GM12878 (cell line): ENCODE results near the gene ABL1. TPM values are rescaled to one million over a fixed set of nuclear protein-coding genes. Genes with fewer than 3 reads are reported as not detected.

Experiments used
- ATAC-seq: fragments of 200-7000 bp; cut with Tn5 transposase; 3 replicates; pipeline ENCODE4 v1.9.1; 2020; ENCODE audit warnings: mild to moderate bottlenecking, moderate library complexity
- BruUV-seq: library from RNA; stranded (reverse); fragments of 400-500 nt; replicated peaks from 2 replicates; lab custom pipeline; 2021; lab: Mats Ljungman, UMichigan
- CTCF ChIA-PET: fragments of 300-600 bp; sonication (Branson Sonifier 250); formaldehyde crosslinking; extraction: SDS; loops from one replicate; lab custom pipeline; 2021; ENCODE audit warnings: inconsistent platforms; lab: Yijun Ruan, JAX
- POLR2A ChIA-PET: fragments of 350-600 bp; formaldehyde crosslinking; extraction: SDS; loops from one replicate; lab custom pipeline; 2021; ENCODE audit warnings: inconsistent platforms; lab: Charles Lee
- RAD21 ChIA-PET: fragments of 300-600 bp; sonication (Branson Sonifier 250); formaldehyde crosslinking; loops from one replicate; lab custom pipeline; 2023; ENCODE audit warnings: antibody characterized with exemption; ENCODE audit not compliant: unreplicated experiment; lab: Charles Lee
- SMC1A ChIA-PET: fragments of 300-600 bp; sonication (Branson Sonifier 250); formaldehyde crosslinking; loops from one replicate; lab custom pipeline; 2023; ENCODE audit not compliant: unreplicated experiment, uncharacterized antibody; lab: Charles Lee
- DNase-seq: peaks from one replicate; pipeline ENCODE4 v3.0.0-alpha.2; 2011; ENCODE audit warnings: low read depth, low spot score
- FAIRE-seq: peaks from 3 replicates; lab custom pipeline; 2011; peaks lifted over from hg19 to GRCh38; lab: Jason Lieb, UNC
- H2AFZ ChIP-seq: 2 replicates; pipeline ENCODE4 v1.6.0; 2011; ENCODE audit warnings: low read depth, low read length, control low read depth; ENCODE audit not compliant: control insufficient read depth
- H3K27ac ChIP-seq: 2 replicates; pipeline ENCODE4 v1.5.1; 2011; ENCODE audit warnings: control low read depth; ENCODE audit not compliant: control insufficient read depth, insufficient read depth
- H3K27me3 ChIP-seq, 2 experiments: replicated peaks in 1 of 2; 2 replicates each; pipeline versions ENCODE4 v1.6.0 to v1.6.1; 2011; ENCODE audit warnings: low read length in 1 of 2; ENCODE audit not compliant: control insufficient read depth in 2 of 2, insufficient read depth in 2 of 2
- H3K36me3 ChIP-seq, 2 experiments: 2 replicates each; pipeline ENCODE4 v1.5.1; 2011; ENCODE audit warnings: low read length in 1 of 2; ENCODE audit not compliant: control insufficient read depth in 2 of 2, insufficient read depth in 2 of 2
- H3K4me1 ChIP-seq: 2 replicates; pipeline ENCODE4 v1.6.1; 2011; ENCODE audit warnings: mild to moderate bottlenecking, low read length, moderate library complexity, mixed read lengths; ENCODE audit not compliant: control insufficient read depth, insufficient read depth
- H3K4me2 ChIP-seq: 2 replicates; pipeline ENCODE4 v1.6.0; 2011; ENCODE audit warnings: control low read depth; ENCODE audit not compliant: control insufficient read depth, insufficient read depth
- H3K4me3 ChIP-seq: fragments of 200-600 bp; sonication (generic); 2 replicates; pipeline ENCODE4 v1.5.1; 2016
- H3K79me2 ChIP-seq: 2 replicates; pipeline ENCODE4 v1.6.0; 2011; ENCODE audit warnings: low read length; ENCODE audit not compliant: control insufficient read depth, insufficient read depth
- H3K9ac ChIP-seq: 2 replicates; pipeline ENCODE4 v1.8.0; 2011; ENCODE audit warnings: low read length, control low read depth, mixed read lengths; ENCODE audit not compliant: control insufficient read depth, insufficient read depth
- H3K9me3 ChIP-seq: replicated peaks from 3 replicates; pipeline ENCODE4 v1.5.1; 2011; ENCODE audit warnings: mild to moderate bottlenecking, low read length; ENCODE audit not compliant: control insufficient read depth, insufficient read depth
- H4K20me1 ChIP-seq: 2 replicates; pipeline ENCODE4 v1.6.0; 2011; ENCODE audit not compliant: control insufficient read depth, insufficient read depth
- FOS ChIP-seq: IDR thresholded peaks from 3 replicates; pipeline ENCODE4 v1.6.1; 2011; ENCODE audit warnings: borderline replicate concordance; ENCODE audit not compliant: insufficient read length; ENCODE audit errors: extremely low read depth
- IRF4 ChIP-seq: IDR thresholded peaks from 2 replicates; pipeline ENCODE4 v1.6.1; 2011; ENCODE audit warnings: low read depth, low read length
- NFYB ChIP-seq: IDR thresholded peaks from 2 replicates; pipeline ENCODE4 v1.6.1; 2011; ENCODE audit warnings: low read depth, mild to moderate bottlenecking, low read length, improper control_type of control experiment, moderate library complexity; ENCODE audit not compliant: insufficient read depth
- WGBS: methylation state at CpG from one replicate; pipeline ENCODE4 v1.1.6; 2016; ENCODE audit warnings: low lambda C conversion rate; ENCODE audit not compliant: insufficient replicate concordance, insufficient coverage; ENCODE audit errors: missing lambda C conversion rate; 5-methylcytosine and 5-hydroxymethylcytosine counted together
- in situ Hi-C: fragments of 300-500 bp; cut with MboI; formaldehyde crosslinking; loops from 9 replicates; pipeline ENCODE4 v1.14.3; 2018; ENCODE audit warnings: mixed read lengths
- intact Hi-C: fragments of 100-400 bp; cut with micrococcal nuclease; formaldehyde crosslinking; loops from one replicate; pipeline ENCODE4 v1.14.2; 2022; ENCODE audit not compliant: unreplicated experiment
- polyA plus RNA-seq, 11 experiments: library from polyadenylated mRNA; depleted of rRNA in 4 of 11; unstranded in 6 of 11; stranded (reverse) in 5 of 11; fragments of >200 nt; fragmentation: Nextera tagmentation in 4 of 11; fragmentation: Illumina TruSeq in 1 of 11; extraction: Ambion mirVana in 4 of 11; extraction: Trizol in 1 of 11; gene quantifications; 1 replicate in 1 of 11; 2 replicates in 10 of 11; pipeline versions ENCODE4 v1.2.1 to v1.2.3, GENCODE V29; 2011 to 2016; ENCODE audit warnings: inconsistent platforms in 2 of 11, missing spikeins in 2 of 11, low read depth in 1 of 11
- total RNA-seq, 4 experiments: library from RNA; depleted of rRNA in 3 of 4; stranded (reverse); fragments of >200 nt in 3 of 4; fragmentation: Illumina TruSeq in 1 of 4; extraction: Trizol in 1 of 4; gene quantifications; 2 replicates each; pipeline versions ENCODE4 v1.2.1 to v1.2.3, GENCODE V29; 2013 to 2021
- TF ChIP-seq, protein P1 (sequence below): IDR thresholded peaks from 2 replicates; pipeline ENCODE4 v1.6.1; 2011; ENCODE audit warnings: borderline replicate concordance, low read depth, mild to moderate bottlenecking, moderate library complexity, low read length; ENCODE audit not compliant: insufficient read depth, poor library complexity, severe bottlenecking
- TF ChIP-seq, protein P2 (sequence below): IDR thresholded peaks from 2 replicates; pipeline ENCODE4 v1.6.1; 2011; ENCODE audit warnings: low read depth, low read length, improper control_type of control experiment, borderline replicate concordance

Gene ABL1
- total and polyA plus RNA-seq, 10 of the 15 experiments (the other 5 are each of a cell fraction or from before 2014, with no cell fraction given), result 0.79 to 51.5 (median 16.3) TPM

- Histone ChIP-seq H3K27me3 (no peaks in the 10 kb centered on the region), H4K20me1 (no peaks in the 10 kb centered on the region), H3K9me3 (no peaks in the 10 kb centered on the region), H3K79me2 (peaks cover 59% of the 10 kb centered on the region), H3K9ac (no peak overlapping the region), H3K36me3 (no peaks in the 10 kb centered on the region), H3K4me1 (peaks cover 3% of the 10 kb centered on the region; the same call in 1 of the 2 replicates), H3K4me2 (peak overlapping the region; percentile 66), H3K4me3 (peak overlapping the region; percentile 77; the same call in 1 of the 2 replicates), H3K27ac (no peak overlapping the region), H2AFZ (no peak overlapping the region)
- in situ Hi-C loops (no loop called here), intact Hi-C loops (loop anchor here (10.0 kb wide), 1 partner anchor 122 kb away; no protein-coding TSS in a partner anchor)
- FAIRE-seq (no peak), DNase-seq (no peak), ATAC-seq (no peak)
- POLR2A ChIA-PET, result interaction anchor here (0.6 kb wide), 2 partner anchors 22 to 133 kb away, joined by 3 to 6 read pairs; no protein-coding TSS in a partner anchor
- CTCF ChIA-PET, result interaction anchor here (1.2 to 1.6 kb wide), 3 partner anchors 17 to 33 kb away, joined by 3 to 5 read pairs (median 3); no protein-coding TSS in a partner anchor
- WGBS, result 100% methylated on average over 5 of the region's 5 CpGs
- SMC1A ChIA-PET, result interaction anchor here (1.1 to 2.2 kb wide), 3 partner anchors 14 to 31 kb away, joined by 3 to 5 read pairs (median 4); no protein-coding TSS in a partner anchor
- TF ChIP-seq IRF4, result no peak
- TF ChIP-seq, protein P1, sequence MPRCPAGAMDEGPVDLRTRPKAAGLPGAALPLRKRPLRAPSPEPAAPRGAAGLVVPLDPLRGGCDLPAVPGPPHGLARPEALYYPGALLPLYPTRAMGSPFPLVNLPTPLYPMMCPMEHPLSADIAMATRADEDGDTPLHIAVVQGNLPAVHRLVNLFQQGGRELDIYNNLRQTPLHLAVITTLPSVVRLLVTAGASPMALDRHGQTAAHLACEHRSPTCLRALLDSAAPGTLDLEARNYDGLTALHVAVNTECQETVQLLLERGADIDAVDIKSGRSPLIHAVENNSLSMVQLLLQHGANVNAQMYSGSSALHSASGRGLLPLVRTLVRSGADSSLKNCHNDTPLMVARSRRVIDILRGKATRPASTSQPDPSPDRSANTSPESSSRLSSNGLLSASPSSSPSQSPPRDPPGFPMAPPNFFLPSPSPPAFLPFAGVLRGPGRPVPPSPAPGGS, result no peak
- TF ChIP-seq, protein P2, sequence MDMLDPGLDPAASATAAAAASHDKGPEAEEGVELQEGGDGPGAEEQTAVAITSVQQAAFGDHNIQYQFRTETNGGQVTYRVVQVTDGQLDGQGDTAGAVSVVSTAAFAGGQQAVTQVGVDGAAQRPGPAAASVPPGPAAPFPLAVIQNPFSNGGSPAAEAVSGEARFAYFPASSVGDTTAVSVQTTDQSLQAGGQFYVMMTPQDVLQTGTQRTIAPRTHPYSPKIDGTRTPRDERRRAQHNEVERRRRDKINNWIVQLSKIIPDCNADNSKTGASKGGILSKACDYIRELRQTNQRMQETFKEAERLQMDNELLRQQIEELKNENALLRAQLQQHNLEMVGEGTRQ, result no peak
- TF ChIP-seq NFYB, result no peak
- TF ChIP-seq FOS, result no peak
- BruUV-seq, result no TSS peak
- RAD21 ChIA-PET, result interaction anchor here (0.7 to 1.4 kb wide), 3 partner anchors 17 to 122 kb away, joined by 3 to 5 read pairs (median 3); no protein-coding TSS in a partner anchor
These were observed 2.0 kb downstream of the ABL1 start for GRCh38 chr9:130837002-130837511.
